Measurements from ENCODE around the gene UCKL1. TPM values are rescaled to one million over a fixed set of nuclear protein-coding genes. Genes with fewer than 3 reads are reported as not detected.

The UCKL1 gene
- 13.8 TPM for polyA plus RNA-seq (2012; ENCODE audit: missing spikeins)

- DNase-seq (ENCODE audit: insufficient read length), result peak; percentile 97
- FAIRE-seq, result peak; percentile 58
- 0 out of 2 replicates have a peak, but pooled peaks have one; percentile 27 for TF ChIP-seq TAF1 (IDR thresholded peaks at IDR 0.05; ENCODE audit: borderline replicate concordance, low read depth, low read length)
- peak; percentile 81 for TF ChIP-seq POLR2A (IDR thresholded peaks at IDR 0.05; ENCODE audit: low read depth, low read length)
- TF ChIP-seq POLR2AphosphoS5 (IDR thresholded peaks at IDR 0.05; ENCODE audit: low read depth, low read length), result 0 out of 2 replicates have a peak, but pooled peaks have one; percentile 52
Measured at GRCh38 chr20:63955827-63956663, at the start of gene UCKL1. Gene UCKL1, minus strand, starts transcription at chr20:63956416. Its CDS starts 44 bp downstream, at chr20:63956372.

- TF ChIP-seq POLR2AphosphoS5 (IDR thresholded peaks at IDR 0.05; ENCODE audit: low read depth, low read length) (no peak), TAF1 (IDR thresholded peaks at IDR 0.05; ENCODE audit: borderline replicate concordance, low read depth, low read length) (no peak), POLR2A (IDR thresholded peaks at IDR 0.05; ENCODE audit: low read depth, low read length) (no peak)
- DNase-seq (ENCODE audit: insufficient read length) (no peak), FAIRE-seq (no peak)
Measured at GRCh38 chr20:64005394-64005793, 49.2 kb upstream of the UCKL1 start.

GRCh38 chr20:64003960-64004725, 47.9 kb upstream of the UCKL1 start:
- no peak for DNase-seq (ENCODE audit: insufficient read length)
- no peak for TF ChIP-seq POLR2AphosphoS5 (IDR thresholded peaks at IDR 0.05; ENCODE audit: low read depth, low read length)
- no peak for FAIRE-seq

DNA sequence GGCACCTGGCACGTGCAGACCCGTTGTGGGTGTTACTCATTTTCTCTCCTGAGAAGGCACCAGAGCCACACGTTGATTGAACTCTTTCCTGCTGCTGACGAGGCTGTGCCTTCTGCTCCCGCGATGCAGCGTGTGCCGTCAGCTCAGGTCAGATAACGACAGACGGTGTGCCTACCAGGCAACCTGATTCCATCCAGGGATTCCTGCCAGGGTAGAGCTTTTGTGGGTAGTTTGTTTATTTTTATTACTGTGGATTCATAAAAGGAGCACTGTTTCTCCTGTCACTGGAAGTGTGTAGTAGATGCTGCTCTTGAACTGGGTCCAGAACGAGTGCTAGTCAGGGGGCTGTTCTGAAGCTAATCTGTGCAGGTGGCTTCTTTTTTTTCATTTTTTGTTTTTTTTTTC, 45.4 kb upstream of the UCKL1 start:
- DNase-seq (ENCODE audit: insufficient read length) (no peak), FAIRE-seq (no peak)
- TF ChIP-seq POLR2AphosphoS5 (IDR thresholded peaks at IDR 0.05; ENCODE audit: low read depth, low read length) (no peak), POLR2A (IDR thresholded peaks at IDR 0.05; ENCODE audit: low read depth, low read length) (no peak), TAF1 (IDR thresholded peaks at IDR 0.05; ENCODE audit: borderline replicate concordance, low read depth, low read length) (no peak)

DNA sequence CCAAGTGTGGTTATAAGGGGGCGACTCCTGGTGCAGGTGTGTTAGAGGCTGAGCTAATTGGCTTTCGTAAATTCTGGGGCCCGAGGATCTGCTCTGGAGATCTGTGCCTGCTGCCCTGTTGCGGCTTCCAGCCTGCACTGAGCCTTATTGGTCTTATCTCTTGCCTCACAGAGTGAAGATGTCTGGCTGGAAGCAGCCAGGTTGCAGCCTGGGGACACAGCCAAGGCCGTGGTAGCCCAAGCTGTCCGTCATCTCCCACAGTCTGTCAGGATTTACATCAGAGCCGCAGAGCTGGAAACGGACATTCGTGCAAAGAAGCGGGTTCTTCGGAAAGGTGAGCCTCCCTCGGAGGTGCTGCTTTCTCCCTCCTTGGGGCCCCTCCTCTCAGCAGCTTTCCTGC, 44.7 kb upstream of the UCKL1 start:
- no peak for FAIRE-seq
- DNase-seq (ENCODE audit: insufficient read length), result no peak
- TF ChIP-seq TAF1 (IDR thresholded peaks at IDR 0.05; ENCODE audit: borderline replicate concordance, low read depth, low read length), result no peak
- TF ChIP-seq POLR2A (IDR thresholded peaks at IDR 0.05; ENCODE audit: low read depth, low read length), result no peak
- TF ChIP-seq POLR2AphosphoS5 (IDR thresholded peaks at IDR 0.05; ENCODE audit: low read depth, low read length), result no peak

DNA sequence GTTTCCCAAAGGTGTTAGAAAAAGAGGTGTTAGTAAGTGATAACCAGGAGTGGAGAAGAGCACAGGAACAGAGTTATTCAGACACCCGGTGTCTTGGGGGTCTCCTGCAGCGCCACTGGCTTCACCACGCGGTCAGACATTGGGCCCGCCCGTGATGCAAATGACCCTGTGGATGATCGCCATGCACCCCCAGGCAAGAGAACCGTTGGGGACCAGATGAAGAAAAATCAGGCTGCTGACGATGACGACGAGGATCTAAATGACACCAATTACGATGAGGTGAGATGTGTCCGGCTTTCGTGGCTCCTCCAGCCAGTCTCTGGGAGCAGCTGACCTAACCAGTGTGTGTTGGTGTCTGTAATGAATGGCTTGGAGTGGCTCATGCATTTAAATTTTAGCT, 26.7 kb upstream of the UCKL1 start:
- TF ChIP-seq TAF1 (IDR thresholded peaks at IDR 0.05; ENCODE audit: borderline replicate concordance, low read depth, low read length) (no peak), POLR2A (IDR thresholded peaks at IDR 0.05; ENCODE audit: low read depth, low read length) (no peak), POLR2AphosphoS5 (IDR thresholded peaks at IDR 0.05; ENCODE audit: low read depth, low read length) (no peak)
- DNase-seq (ENCODE audit: insufficient read length), result no peak
- FAIRE-seq, result no peak

DNA sequence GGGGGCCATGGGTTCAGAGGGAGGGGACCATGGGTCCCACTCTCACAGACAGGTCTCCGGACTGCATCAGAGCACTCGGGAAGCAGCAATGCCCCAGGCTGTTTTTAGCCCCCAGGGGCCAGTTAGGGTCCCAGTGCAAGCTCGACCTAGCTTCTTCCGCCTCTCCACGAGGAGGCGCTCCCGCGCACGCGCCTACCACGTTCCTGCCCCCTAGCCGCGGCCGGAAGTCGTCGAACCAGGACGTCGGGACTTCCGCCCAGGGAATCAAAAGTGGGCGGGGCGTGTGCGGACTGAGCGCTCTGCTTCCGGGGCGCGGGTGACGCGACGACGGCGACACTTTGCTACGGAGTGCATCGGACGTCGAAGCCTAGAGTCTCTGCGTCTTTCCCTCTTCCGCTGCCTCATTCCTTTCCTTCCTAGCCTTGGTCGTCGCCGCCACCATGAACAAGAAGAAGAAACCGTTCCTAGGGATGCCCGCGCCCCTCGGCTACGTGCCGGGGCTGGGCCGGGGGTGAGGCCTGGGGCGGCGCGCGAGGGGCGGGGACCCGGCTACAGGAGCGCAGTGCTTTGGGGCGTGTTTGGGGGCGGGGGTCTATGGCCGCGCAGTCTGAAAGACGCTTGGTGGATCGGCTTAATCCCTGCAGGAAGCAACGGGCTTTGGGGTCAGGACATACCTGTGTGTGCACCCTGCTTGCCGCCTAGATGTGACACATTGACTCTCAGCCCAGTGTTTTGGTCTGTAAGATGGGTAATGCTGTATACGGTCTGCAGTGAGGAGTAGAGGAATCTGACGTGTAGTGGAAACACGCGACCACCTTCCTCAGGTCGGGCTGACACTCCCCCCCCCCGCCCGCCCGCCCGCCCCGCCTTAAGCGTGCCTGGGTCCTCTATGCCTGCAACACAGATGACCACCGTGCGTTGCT, 24.9 kb upstream of the UCKL1 start, which contains the start of gene PRPF6:
Gene PRPF6, plus strand, starts transcription at position 327 of the 923 bp plus-strand sequence. Its CDS starts 114 bp downstream, at position 441.
- peak; percentile 86 for TF ChIP-seq POLR2AphosphoS5 (IDR thresholded peaks at IDR 0.05; ENCODE audit: low read depth, low read length)
- TF ChIP-seq TAF1 (IDR thresholded peaks at IDR 0.05; ENCODE audit: borderline replicate concordance, low read depth, low read length), result peak; percentile 46; the same call in 1 of the 2 replicates
- TF ChIP-seq POLR2A (IDR thresholded peaks at IDR 0.05; ENCODE audit: low read depth, low read length), result peak; percentile 82
- DNase-seq (ENCODE audit: insufficient read length), result peak; percentile 96
- peak; percentile 98 for FAIRE-seq

- DNase-seq (ENCODE audit: insufficient read length) (no peak), FAIRE-seq (no peak)
- TF ChIP-seq POLR2AphosphoS5 (IDR thresholded peaks at IDR 0.05; ENCODE audit: low read depth, low read length) (no peak), POLR2A (IDR thresholded peaks at IDR 0.05; ENCODE audit: low read depth, low read length) (no peak), TAF1 (IDR thresholded peaks at IDR 0.05; ENCODE audit: borderline replicate concordance, low read depth, low read length) (no peak)
Measured at GRCh38 chr20:63980317-63980805, 24.1 kb upstream of the UCKL1 start.

DNA sequence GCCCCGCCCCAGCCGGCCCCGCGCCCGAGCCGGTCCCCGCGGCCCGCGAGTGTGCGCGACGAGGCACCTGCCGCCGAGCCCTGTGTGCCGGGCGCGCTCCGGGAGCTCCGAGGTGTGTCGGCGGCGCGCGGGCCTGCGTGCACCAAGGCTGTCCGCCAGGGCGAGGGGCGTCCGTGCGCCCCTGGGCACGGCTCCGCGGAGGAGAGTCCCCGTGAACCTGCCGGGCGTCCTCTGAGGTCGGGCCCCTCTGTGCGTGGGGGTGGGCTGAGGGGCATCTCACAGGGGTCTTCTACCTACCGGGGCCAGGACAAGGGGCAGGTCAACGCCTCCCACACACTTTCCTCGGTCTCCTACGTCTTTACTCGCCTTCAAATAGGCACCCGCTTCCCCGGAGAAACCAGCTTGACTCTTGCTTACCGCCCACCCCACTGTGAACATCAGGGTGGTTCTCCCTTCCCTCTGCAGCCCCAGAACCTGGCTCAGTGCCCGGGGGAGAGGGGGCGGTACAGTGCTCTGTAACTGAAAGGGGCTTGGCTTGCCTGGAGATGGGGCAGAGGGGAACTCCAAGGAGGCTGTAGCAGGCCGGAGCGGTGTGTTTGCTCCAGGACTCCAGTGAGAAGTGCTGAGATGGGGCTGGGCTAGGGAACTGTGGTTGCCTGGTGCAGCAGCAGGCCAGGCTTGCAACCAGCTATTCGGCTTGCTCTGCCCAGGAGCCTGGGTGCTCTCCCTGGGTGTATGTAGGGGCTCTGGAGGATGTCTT, 23.5 kb upstream of the UCKL1 start, which contains the start of gene SAMD10:
Gene SAMD10, minus strand, starts transcription at position 86 of the 760 bp plus-strand sequence. CDS start 175 bp downstream, outside the sequence.
- TF ChIP-seq POLR2A (IDR thresholded peaks at IDR 0.05; ENCODE audit: low read depth, low read length), result peak; percentile 64; the same call in 1 of the 2 replicates
- peak; percentile 14; the same call in 1 of the 2 replicates for TF ChIP-seq TAF1 (IDR thresholded peaks at IDR 0.05; ENCODE audit: borderline replicate concordance, low read depth, low read length)
- TF ChIP-seq POLR2AphosphoS5 (IDR thresholded peaks at IDR 0.05; ENCODE audit: low read depth, low read length), result no peak; the same call in 1 of the 2 replicates
- peak; percentile 50 for FAIRE-seq
- DNase-seq (ENCODE audit: insufficient read length), result peak; percentile 73

DNA sequence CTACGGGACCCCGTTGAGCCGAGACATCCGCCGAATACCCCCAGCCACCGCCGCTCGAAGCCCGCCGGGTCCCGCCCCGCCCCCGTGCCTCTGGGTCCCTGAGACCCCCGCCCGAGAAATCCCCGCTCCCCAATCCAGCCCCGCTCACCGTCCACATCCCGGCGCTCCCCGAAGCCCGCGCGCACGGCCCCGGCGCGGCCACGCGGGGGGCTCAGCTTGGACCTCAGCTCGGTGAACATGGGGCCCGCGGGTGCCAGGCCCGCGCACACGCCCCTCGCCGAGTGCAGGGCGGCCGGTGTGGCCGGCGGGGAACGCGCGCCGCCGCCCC, 23.0 kb upstream of the UCKL1 start:
- no peak for TF ChIP-seq POLR2A (IDR thresholded peaks at IDR 0.05; ENCODE audit: low read depth, low read length)
- DNase-seq (ENCODE audit: insufficient read length) (no peak), FAIRE-seq (no peak)

All from GM12892 (cell line).